ENCODE results near the gene TRIM7. TPM values are rescaled to one million over a fixed set of nuclear protein-coding genes. Genes with fewer than 3 reads are reported as not detected.

The TRIM7 gene
- total and polyA plus RNA-seq, 9 of the 15 experiments (the other 6 are each of a cell fraction or from before 2014, with no cell fraction given) = 2.6 to 14.9 (median 8.9) TPM

- TF ChIP-seq GMEB1 (CRISPR knock-in tag; IDR thresholded peaks at IDR 0.05) (peak; percentile 63; the same call in 1 of the 2 replicates), MBD2 (IDR thresholded peaks at IDR 0.05; ENCODE audit: borderline replicate concordance, low read depth) (no peak), MNT (conservative IDR thresholded peaks at IDR 0.05) (peak; percentile 62 to 76), FOSL1 (tag; conservative IDR thresholded peaks at IDR 0.05) (peak; percentile 55), ARID1B (IDR thresholded peaks at IDR 0.05) (0 out of 2 replicates have a peak, but pooled peaks have one; percentile 15), NFE2 (IDR thresholded peaks at IDR 0.05; ENCODE audit: low read depth) (peak; percentile 59)
- TF ChIP-seq, protein P1, sequence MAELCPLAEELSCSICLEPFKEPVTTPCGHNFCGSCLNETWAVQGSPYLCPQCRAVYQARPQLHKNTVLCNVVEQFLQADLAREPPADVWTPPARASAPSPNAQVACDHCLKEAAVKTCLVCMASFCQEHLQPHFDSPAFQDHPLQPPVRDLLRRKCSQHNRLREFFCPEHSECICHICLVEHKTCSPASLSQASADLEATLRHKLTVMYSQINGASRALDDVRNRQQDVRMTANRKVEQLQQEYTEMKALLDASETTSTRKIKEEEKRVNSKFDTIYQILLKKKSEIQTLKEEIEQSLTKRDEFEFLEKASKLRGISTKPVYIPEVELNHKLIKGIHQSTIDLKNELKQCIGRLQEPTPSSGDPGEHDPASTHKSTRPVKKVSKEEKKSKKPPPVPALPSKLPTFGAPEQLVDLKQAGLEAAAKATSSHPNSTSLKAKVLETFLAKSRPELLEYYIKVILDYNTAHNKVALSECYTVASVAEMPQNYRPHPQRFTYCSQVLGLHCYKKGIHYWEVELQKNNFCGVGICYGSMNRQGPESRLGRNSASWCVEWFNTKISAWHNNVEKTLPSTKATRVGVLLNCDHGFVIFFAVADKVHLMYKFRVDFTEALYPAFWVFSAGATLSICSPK (IDR thresholded peaks at IDR 0.05; ENCODE audit: borderline replicate concordance) = no peak
These were observed 4.9 kb downstream of the TRIM7 start (continued) for GRCh38 chr5:181199881-181200638.
